Umbilical cord (tissue), 2 donors: Measurements from ENCODE around the gene PRKAB1. TPM values are rescaled to one million over a fixed set of nuclear protein-coding genes. Genes with fewer than 3 reads are reported as not detected.

Experiments used
- DNase-seq: peaks from one replicate; pipeline ENCODE4 v3.0.0-alpha.2; 2015; ENCODE audit warnings: low spot score
- total RNA-seq: library from RNA; depleted of rRNA; stranded (reverse); fragments of >200 nt; gene quantifications from one replicate; pipeline ENCODE4 v1.2.3, GENCODE V29; 2014; ENCODE audit warnings: low replicate concordance; ENCODE audit not compliant: insufficient read depth

The PRKAB1 gene
- total RNA-seq, 1 donor from 2014 or later: 16.1 TPM

GRCh38 chr12:119712721-119713120 lies 44.8 kb downstream of the PRKAB1 start:
- DNase-seq: no peak

GRCh38 chr12:119713551-119714031 lies 45.7 kb downstream of the PRKAB1 start:
- DNase-seq: no peak

GRCh38 chr12:119714614-119715267 lies 46.8 kb downstream of the PRKAB1 start:
- no peak for DNase-seq

GRCh38 chr12:119715268-119715620 lies 47.3 kb downstream of the PRKAB1 start:
- no peak for DNase-seq

GRCh38 chr12:119718141-119718540 lies 50.2 kb downstream of the PRKAB1 start:
- DNase-seq: no peak

GRCh38 chr12:119720349-119720748 lies 52.4 kb downstream of the PRKAB1 start:
- no peak for DNase-seq

GRCh38 chr12:119721306-119721705 lies 53.4 kb downstream of the PRKAB1 start:
- DNase-seq: no peak

- DNase-seq: no peak
Measured at GRCh38 chr12:119725523-119725922, 57.6 kb downstream of the PRKAB1 start.

- DNase-seq: no peak
Measured at GRCh38 chr12:119727600-119728443, 59.9 kb downstream of the PRKAB1 start.

GRCh38 chr12:119728444-119728745 lies 60.5 kb downstream of the PRKAB1 start:
- DNase-seq: no peak

GRCh38 chr12:119729871-119730270 lies 61.9 kb downstream of the PRKAB1 start:
- DNase-seq: no peak

GRCh38 chr12:119730381-119730780 lies 62.4 kb downstream of the PRKAB1 start:
- DNase-seq: no peak

Other genes starting within 250 kb of the PRKAB1 start
- gene TMEM233, start 74.4 kb upstream of the PRKAB1 start, total RNA-seq: 1.7 TPM
- 17.8 TPM for gene CIT, start 209.2 kb downstream of the PRKAB1 start, total RNA-seq